Measurements from ENCODE around the gene METTL27.

DNA sequence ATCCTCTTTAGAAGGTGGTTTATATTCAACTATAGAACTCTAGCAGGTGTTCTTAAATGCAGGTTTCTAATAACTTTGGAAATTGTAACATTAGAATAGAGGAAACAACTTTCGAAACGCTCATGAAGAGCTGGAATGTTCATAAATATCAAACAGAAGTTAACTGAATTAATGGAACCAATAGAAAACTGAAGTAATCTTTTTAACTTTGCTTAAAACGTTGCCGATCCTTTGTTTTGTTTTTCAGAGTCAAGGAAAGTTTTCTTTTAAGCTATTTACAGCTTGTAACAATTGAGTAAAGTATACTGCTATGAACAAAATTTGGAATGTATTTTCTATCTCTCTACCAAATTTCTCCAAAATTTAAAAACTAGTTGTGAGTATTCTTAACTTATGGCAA, 53.3 kb downstream of the METTL27 start:
- TF ChIP-seq, protein P1, sequence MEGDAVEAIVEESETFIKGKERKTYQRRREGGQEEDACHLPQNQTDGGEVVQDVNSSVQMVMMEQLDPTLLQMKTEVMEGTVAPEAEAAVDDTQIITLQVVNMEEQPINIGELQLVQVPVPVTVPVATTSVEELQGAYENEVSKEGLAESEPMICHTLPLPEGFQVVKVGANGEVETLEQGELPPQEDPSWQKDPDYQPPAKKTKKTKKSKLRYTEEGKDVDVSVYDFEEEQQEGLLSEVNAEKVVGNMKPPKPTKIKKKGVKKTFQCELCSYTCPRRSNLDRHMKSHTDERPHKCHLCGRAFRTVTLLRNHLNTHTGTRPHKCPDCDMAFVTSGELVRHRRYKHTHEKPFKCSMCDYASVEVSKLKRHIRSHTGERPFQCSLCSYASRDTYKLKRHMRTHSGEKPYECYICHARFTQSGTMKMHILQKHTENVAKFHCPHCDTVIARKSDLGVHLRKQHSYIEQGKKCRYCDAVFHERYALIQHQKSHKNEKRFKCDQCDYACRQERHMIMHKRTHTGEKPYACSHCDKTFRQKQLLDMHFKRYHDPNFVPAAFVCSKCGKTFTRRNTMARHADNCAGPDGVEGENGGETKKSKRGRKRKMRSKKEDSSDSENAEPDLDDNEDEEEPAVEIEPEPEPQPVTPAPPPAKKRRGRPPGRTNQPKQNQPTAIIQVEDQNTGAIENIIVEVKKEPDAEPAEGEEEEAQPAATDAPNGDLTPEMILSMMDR (IDR thresholded peaks at IDR 0.05; ENCODE audit: insufficient read depth, low read length, poor library complexity, severe bottlenecking): no peak
- TF ChIP-seq EZH2phosphoT487 (conservative IDR thresholded peaks at IDR 0.05; ENCODE audit: low read length): no peak

All from SU-DHL-6 (cell line).